DND-41 (cell line): ENCODE measurements around the gene ACOXL.

Source experiments
- CTCF ChIP-seq: IDR thresholded peaks from 2 replicates; pipeline ENCODE4 v1.5.1; 2012; ENCODE audit warnings: borderline replicate concordance, low read length, moderate library complexity, mild to moderate bottlenecking; ENCODE audit not compliant: poor library complexity, severe bottlenecking; ENCODE audit errors: extremely low read depth
- EZH2 ChIP-seq: IDR thresholded peaks from 3 replicates; pipeline ENCODE4 v1.6.1; 2012; ENCODE audit warnings: borderline replicate concordance, low read depth, mild to moderate bottlenecking, moderate library complexity, low read length, inconsistent platforms; ENCODE audit not compliant: severe bottlenecking

GRCh38 chr2:111048856-111049768 is 316.7 kb downstream of the ACOXL start:
- no peak for TF ChIP-seq CTCF
- TF ChIP-seq EZH2, result no peak
